A549 (cell line): ENCODE data around the gene AURKA. TPM values are rescaled to one million over a fixed set of nuclear protein-coding genes. Genes with fewer than 3 reads are reported as not detected.
A peak's percentile ranks its signal among the peaks of the same experiment; 100 is the strongest.

Source experiments
- ATAC-seq, 2 experiments: fragments of 200-7000 bp in 1 of 2; fragments of >200 bp in 1 of 2; cut with Nextera tagmentation in 1 of 2; cut with Tn5 transposase in 1 of 2; 3 replicates each; pipeline versions ENCODE4 v1.8.0 to v1.9.1; 2018 to 2020; ENCODE audit warnings: mild to moderate bottlenecking in 1 of 2, moderate library complexity in 1 of 2
- CTCF ChIA-PET: fragments of 300-600 bp; sonication (Branson Sonifier 250); formaldehyde crosslinking; extraction: SDS; loops from one replicate; lab custom pipeline; 2021; ENCODE audit warnings: antibody characterized with exemption, inconsistent platforms; lab: Yijun Ruan, JAX
- POLR2A ChIA-PET: fragments of 350-600 bp; formaldehyde crosslinking; extraction: SDS; loops from one replicate; lab custom pipeline; 2021; ENCODE audit warnings: antibody characterized with exemption, inconsistent platforms; lab: Yijun Ruan, JAX
- DNase-seq, 2 experiments: peaks; one replicate each; pipeline versions ENCODE4 v3.0.0 to v3.0.0-alpha.2; 2011 to 2016; ENCODE audit warnings: low read depth in 1 of 2, low spot score in 1 of 2
- FAIRE-seq: peaks from 2 replicates; lab custom pipeline; 2011; peaks lifted over from hg19 to GRCh38; lab: Jason Lieb, UNC
- H3K27ac ChIP-seq, 2 experiments: fragments of >200 bp; sonication (Bioruptor Twin); formaldehyde crosslinking; 3 replicates each; pipeline ENCODE4 v1.5.1; 2016 to 2017
- H3K4me1 ChIP-seq: fragments of >200 bp; sonication (Bioruptor Twin); formaldehyde crosslinking; 3 replicates; pipeline ENCODE4 v1.6.1; 2016
- H3K4me2 ChIP-seq: fragments of >200 bp; sonication (Bioruptor Twin); formaldehyde crosslinking; 3 replicates; pipeline ENCODE4 v1.6.1; 2016
- H3K4me3 ChIP-seq: fragments of >200 bp; sonication (Bioruptor Twin); formaldehyde crosslinking; 3 replicates; pipeline ENCODE4 v1.5.1; 2016
- H3K9me3 ChIP-seq: fragments of >200 bp; sonication (Bioruptor Twin); formaldehyde crosslinking; 3 replicates; pipeline ENCODE4 v1.6.1; 2016
- BHLHE40 ChIP-seq: IDR thresholded peaks from 2 replicates; pipeline ENCODE4 v1.6.1; 2012; ENCODE audit warnings: low read depth, low read length, inconsistent platforms
- CBX8 ChIP-seq: fragments of 200-600 bp; sonication (generic); IDR thresholded peaks from 2 replicates; pipeline ENCODE4 v1.6.1; 2016
- CEBPB ChIP-seq, 2 experiments: fragments of >200 bp in 1 of 2; sonication (Bioruptor Twin) in 1 of 2; formaldehyde crosslinking in 1 of 2; IDR thresholded peaks; 2 replicates each; pipeline ENCODE4 v1.6.1; 2012 to 2016
- CHD4 ChIP-seq: fragments of 200-600 bp; sonication (generic); IDR thresholded peaks from 2 replicates; pipeline ENCODE4 v1.6.1; 2016; ENCODE audit warnings: antibody characterized with exemption, mild to moderate bottlenecking, borderline replicate concordance
- EP300 ChIP-seq, 2 experiments: fragments of >200 bp; sonication (Bioruptor Twin); formaldehyde crosslinking; IDR thresholded peaks; 2 replicates in 1 of 2; 3 replicates in 1 of 2; pipeline ENCODE4 v1.6.1; 2016 to 2017
- FOSB ChIP-seq: fragments of 250-450 bp; sonication (Bioruptor Pico); IDR thresholded peaks from 2 replicates; pipeline ENCODE4 v1.5.0; 2020; ENCODE audit warnings: mild to moderate bottlenecking, moderate library complexity
- FOXS1 ChIP-seq: fragments of 250-450 bp; sonication (Bioruptor Pico); IDR thresholded peaks from 2 replicates; pipeline ENCODE4 v1.5.0; 2020; ENCODE audit warnings: mild to moderate bottlenecking, moderate library complexity
- HDAC2 ChIP-seq: fragments of 200-600 bp; sonication (generic); IDR thresholded peaks from 2 replicates; pipeline ENCODE4 v1.6.1; 2016
- HEYL ChIP-seq: fragments of 250-450 bp; sonication (Bioruptor Pico); IDR thresholded peaks from 2 replicates; pipeline ENCODE4 v1.8.0; 2021; ENCODE audit warnings: mild to moderate bottlenecking, moderate library complexity
- JUN ChIP-seq, 2 experiments: fragments of >200 bp; sonication (Bioruptor Twin); formaldehyde crosslinking; IDR thresholded peaks; 2 replicates in 1 of 2; 3 replicates in 1 of 2; pipeline ENCODE4 v1.6.1; 2016 to 2017
- KDM5A ChIP-seq: fragments of 200-600 bp; sonication (generic); IDR thresholded peaks from 2 replicates; pipeline ENCODE4 v1.6.1; 2016; ENCODE audit warnings: antibody characterized with exemption, mild to moderate bottlenecking
- MAZ ChIP-seq: fragments of 150-350 bp; IDR thresholded peaks from 2 replicates; pipeline ENCODE4 v1.6.1; 2014; ENCODE audit warnings: antibody characterized with exemption, low read depth, low read length, borderline replicate concordance
- NPAS2 ChIP-seq: fragments of 250-450 bp; sonication (Bioruptor Pico); IDR thresholded peaks from 2 replicates; pipeline ENCODE4 v1.8.0; 2022; ENCODE audit warnings: mild to moderate bottlenecking, moderate library complexity, borderline replicate concordance
- POLR2AphosphoS2 ChIP-seq: conservative IDR thresholded peaks from 2 replicates; pipeline ENCODE4 v1.6.1; 2012; ENCODE audit warnings: low read length, improper control_type of control experiment, inconsistent platforms
- SMC3 ChIP-seq: fragments of >200 bp; sonication (Bioruptor Twin); formaldehyde crosslinking; IDR thresholded peaks from 3 replicates; pipeline ENCODE4 v1.6.1; 2018; ENCODE audit warnings: inconsistent platforms
- TFCP2L1 ChIP-seq: fragments of 250-450 bp; sonication (Bioruptor Pico); IDR thresholded peaks from 2 replicates; pipeline ENCODE4 v1.5.0; 2021; ENCODE audit warnings: mild to moderate bottlenecking
- WGBS: methylation state at CpG from one replicate; pipeline ENCODE4 v1.1.6; 2017; ENCODE audit errors: missing lambda C conversion rate; 5-methylcytosine and 5-hydroxymethylcytosine counted together
- polyA plus RNA-seq, 4 experiments: library from polyadenylated mRNA; depleted of rRNA in 3 of 4; stranded (reverse); fragments of >200 nt; fragmentation: RNase III in 1 of 4; extraction: RNeasy Plus Mini Kit Qiagen cat#74134 plus additional on column Dnase treatment in 1 of 4; gene quantifications; 2 replicates in 3 of 4; 3 replicates in 1 of 4; pipeline ENCODE4 v1.2.3, GENCODE V29; 2011 to 2017
- TF ChIP-seq, protein P1 (sequence below): IDR thresholded peaks from 2 replicates; pipeline ENCODE4 v1.6.1; 2012
- TF ChIP-seq, protein P2 (sequence below): fragments of >200 bp; sonication (Bioruptor Twin); formaldehyde crosslinking; IDR thresholded peaks from 3 replicates; pipeline ENCODE4 v1.5.1; 2016
- TF ChIP-seq, protein P3 (sequence below): IDR thresholded peaks from 2 replicates; pipeline ENCODE4 v1.6.1; 2012; ENCODE audit warnings: low read depth, borderline replicate concordance
- TF ChIP-seq, protein P4 (sequence below): fragments of 250-450 bp; sonication (Bioruptor Pico); IDR thresholded peaks from 2 replicates; pipeline ENCODE4 v1.5.0; 2020; ENCODE audit warnings: low read depth, mild to moderate bottlenecking, moderate library complexity
- TF ChIP-seq, protein P5 (sequence below): IDR thresholded peaks from 2 replicates; pipeline ENCODE4 v1.6.1; 2012

The AURKA gene
- polyA plus RNA-seq, 2 of the 4 experiments (the other 2 are of a cell fraction): 117 to 123 TPM

DNA sequence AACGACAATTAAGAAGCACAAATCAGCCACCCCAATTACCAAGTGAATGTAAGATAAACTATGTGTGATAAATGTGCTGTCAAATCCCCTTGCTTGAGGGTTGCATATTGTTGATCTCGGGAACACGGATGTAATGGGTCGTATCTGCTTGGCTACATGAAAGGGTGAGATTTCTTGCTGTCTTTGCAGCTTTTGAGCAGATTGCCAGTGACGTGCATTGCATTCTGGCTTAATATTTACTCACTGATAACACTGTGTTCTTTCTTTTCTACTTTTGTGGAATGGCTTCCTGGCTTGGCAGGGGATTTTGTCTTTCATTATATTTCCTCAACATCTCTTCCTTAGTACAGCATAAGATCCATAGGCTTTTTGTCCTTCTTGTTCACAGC lies 43.7 kb downstream of the AURKA start:
- no peak for TF ChIP-seq KDM5A
- no peak for TF ChIP-seq NPAS2 (CRISPR knock-in tag)
- no peak for TF ChIP-seq CBX8
- no peak for FAIRE-seq
- Histone ChIP-seq H3K4me3 (no peak overlapping the region), H3K4me2 (peak overlapping the region; percentile 20; the same call in 1 of the 3 replicates), H3K4me1 (0 out of 3 replicates have a peak, but pooled peaks cover 6% of the 10 kb centered on the region), H3K9me3 (no peaks in the 10 kb centered on the region), H3K27ac (no peak overlapping the region; a peak in 1 of 6 replicates)
- 23% methylated on average over 5 of the region's 5 CpGs for WGBS
- no peak for ATAC-seq
- no peak for DNase-seq
- ChIA-PET CTCF (no interaction called here), POLR2A (no interaction called here)

DNA sequence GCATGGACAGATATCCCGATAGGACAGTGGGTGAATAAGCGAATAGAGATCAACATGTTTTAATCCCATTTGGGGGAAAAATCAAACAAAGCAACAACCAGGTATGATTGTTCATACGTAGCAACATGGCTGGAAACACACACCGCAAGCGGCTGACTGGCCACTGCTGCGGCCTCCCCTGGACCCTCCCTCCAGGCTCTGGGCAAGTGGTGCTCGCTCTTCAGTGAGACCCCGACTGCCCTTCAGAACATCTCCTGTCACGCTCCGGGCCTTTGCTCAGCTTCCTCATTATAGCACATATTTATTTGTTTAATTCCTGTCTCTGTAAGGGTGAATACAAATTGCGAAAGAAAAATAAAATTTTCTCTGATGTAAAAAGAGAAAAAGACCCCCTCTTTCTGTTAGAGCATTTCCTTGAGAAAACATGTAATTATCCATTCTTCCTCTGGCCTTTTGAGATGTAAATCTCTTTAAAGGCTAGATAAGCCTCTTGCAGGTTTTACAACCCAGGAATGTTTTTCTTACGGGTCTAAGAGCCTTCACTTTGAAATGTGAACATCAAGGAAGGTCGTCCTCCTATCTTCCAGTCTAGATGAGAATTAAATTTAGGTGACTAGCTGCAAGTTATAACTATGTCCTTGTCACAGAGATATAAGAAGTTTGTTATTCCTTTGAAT lies 44.2 kb downstream of the AURKA start:
- Histone ChIP-seq H3K9me3 (no peaks in the 10 kb centered on the region), H3K4me1 (0 out of 3 replicates have a peak, but pooled peaks cover 6% of the 10 kb centered on the region), H3K27ac (no peak overlapping the region; a peak in 1 of 6 replicates), H3K4me3 (no peak overlapping the region), H3K4me2 (peak overlapping the region; percentile 20; the same call in 1 of the 3 replicates)
- TF ChIP-seq EP300 (IDR thresholded peaks at IDR 0.05) (no peak), FOSB (CRISPR knock-in tag) (no peak), BHLHE40 (no peak), MAZ (no peak), HDAC2 (no peak), POLR2AphosphoS2 (no peak), SMC3 (no peak), TFCP2L1 (no peak), HEYL (no peak), FOXS1 (CRISPR knock-in tag) (no peak), CEBPB (IDR thresholded peaks at IDR 0.05) (no peak), JUN (IDR thresholded peaks at IDR 0.05) (no peak), CHD4 (no peak)
- TF ChIP-seq, protein P1, sequence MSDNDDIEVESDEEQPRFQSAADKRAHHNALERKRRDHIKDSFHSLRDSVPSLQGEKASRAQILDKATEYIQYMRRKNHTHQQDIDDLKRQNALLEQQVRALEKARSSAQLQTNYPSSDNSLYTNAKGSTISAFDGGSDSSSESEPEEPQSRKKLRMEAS: no peak
- TF ChIP-seq, protein P2, sequence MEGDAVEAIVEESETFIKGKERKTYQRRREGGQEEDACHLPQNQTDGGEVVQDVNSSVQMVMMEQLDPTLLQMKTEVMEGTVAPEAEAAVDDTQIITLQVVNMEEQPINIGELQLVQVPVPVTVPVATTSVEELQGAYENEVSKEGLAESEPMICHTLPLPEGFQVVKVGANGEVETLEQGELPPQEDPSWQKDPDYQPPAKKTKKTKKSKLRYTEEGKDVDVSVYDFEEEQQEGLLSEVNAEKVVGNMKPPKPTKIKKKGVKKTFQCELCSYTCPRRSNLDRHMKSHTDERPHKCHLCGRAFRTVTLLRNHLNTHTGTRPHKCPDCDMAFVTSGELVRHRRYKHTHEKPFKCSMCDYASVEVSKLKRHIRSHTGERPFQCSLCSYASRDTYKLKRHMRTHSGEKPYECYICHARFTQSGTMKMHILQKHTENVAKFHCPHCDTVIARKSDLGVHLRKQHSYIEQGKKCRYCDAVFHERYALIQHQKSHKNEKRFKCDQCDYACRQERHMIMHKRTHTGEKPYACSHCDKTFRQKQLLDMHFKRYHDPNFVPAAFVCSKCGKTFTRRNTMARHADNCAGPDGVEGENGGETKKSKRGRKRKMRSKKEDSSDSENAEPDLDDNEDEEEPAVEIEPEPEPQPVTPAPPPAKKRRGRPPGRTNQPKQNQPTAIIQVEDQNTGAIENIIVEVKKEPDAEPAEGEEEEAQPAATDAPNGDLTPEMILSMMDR: no peak
- TF ChIP-seq, protein P3, sequence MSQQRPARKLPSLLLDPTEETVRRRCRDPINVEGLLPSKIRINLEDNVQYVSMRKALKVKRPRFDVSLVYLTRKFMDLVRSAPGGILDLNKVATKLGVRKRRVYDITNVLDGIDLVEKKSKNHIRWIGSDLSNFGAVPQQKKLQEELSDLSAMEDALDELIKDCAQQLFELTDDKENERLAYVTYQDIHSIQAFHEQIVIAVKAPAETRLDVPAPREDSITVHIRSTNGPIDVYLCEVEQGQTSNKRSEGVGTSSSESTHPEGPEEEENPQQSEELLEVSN: no peak
- TF ChIP-seq, protein P4, sequence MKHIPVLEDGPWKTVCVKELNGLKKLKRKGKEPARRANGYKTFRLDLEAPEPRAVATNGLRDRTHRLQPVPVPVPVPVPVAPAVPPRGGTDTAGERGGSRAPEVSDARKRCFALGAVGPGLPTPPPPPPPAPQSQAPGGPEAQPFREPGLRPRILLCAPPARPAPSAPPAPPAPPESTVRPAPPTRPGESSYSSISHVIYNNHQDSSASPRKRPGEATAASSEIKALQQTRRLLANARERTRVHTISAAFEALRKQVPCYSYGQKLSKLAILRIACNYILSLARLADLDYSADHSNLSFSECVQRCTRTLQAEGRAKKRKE (CRISPR knock-in tag): no peak
- TF ChIP-seq, protein P5, sequence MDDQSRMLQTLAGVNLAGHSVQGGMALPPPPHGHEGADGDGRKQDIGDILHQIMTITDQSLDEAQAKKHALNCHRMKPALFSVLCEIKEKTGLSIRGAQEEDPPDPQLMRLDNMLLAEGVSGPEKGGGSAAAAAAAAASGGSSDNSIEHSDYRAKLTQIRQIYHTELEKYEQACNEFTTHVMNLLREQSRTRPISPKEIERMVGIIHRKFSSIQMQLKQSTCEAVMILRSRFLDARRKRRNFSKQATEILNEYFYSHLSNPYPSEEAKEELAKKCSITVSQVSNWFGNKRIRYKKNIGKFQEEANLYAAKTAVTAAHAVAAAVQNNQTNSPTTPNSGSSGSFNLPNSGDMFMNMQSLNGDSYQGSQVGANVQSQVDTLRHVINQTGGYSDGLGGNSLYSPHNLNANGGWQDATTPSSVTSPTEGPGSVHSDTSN: no peak
- POLR2A ChIA-PET: no interaction called here
- DNase-seq (no peak), FAIRE-seq (no peak), ATAC-seq (no peak)
- CTCF ChIA-PET: no interaction called here
- 65% methylated on average over 13 of the region's 13 CpGs for WGBS
